Cardiac fibroblast (primary cell): ENCODE data around the gene SEMA6A.

ENCODE experiments used
- DNase-seq, 2 donors: peaks; one replicate each; pipeline versions ENCODE4 v3.0.0 to v3.0.0-alpha.2; 2010; ENCODE audit warnings: low read depth in 2 of 2
- H3K4me3 ChIP-seq, 2 donors: replicated peaks in 1 of 2; 1 replicate in 1 of 2; 2 replicates in 1 of 2; pipeline ENCODE4 v1.5.1; 2011; ENCODE audit warnings: low read depth in 2 of 2, low read length in 2 of 2, mild to moderate bottlenecking in 2 of 2, moderate library complexity in 1 of 2
- TF ChIP-seq, protein P1 (sequence below): IDR thresholded peaks from one replicate; pipeline ENCODE4 v1.5.1; 2011; ENCODE audit warnings: low read depth, mild to moderate bottlenecking, low read length, inconsistent platforms

Gene SEMA6A

DNA sequence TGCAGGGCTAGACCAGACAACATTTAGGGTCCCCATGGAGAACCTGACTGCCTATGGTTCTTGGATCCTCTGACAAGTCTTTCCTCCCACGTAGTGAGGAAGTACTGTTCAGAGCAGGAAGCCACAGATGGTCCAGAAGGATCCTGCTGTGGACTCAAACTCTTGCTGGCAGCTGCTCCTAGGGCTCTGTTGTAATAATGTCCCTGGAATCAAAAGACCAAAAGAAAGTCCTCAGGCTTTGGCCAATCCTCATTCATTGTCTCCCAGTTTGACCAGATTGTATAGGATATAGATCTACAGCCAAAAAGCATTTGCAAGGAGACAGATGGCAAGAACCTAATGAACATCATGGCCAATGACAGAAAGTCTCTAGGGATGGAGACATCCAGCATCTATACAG is 53.9 kb downstream of the SEMA6A start:
- peak in 1 of 2 donors; percentile 3 for DNase-seq
- no peak overlapping the region for H3K4me3 ChIP-seq
- TF ChIP-seq, protein P1, sequence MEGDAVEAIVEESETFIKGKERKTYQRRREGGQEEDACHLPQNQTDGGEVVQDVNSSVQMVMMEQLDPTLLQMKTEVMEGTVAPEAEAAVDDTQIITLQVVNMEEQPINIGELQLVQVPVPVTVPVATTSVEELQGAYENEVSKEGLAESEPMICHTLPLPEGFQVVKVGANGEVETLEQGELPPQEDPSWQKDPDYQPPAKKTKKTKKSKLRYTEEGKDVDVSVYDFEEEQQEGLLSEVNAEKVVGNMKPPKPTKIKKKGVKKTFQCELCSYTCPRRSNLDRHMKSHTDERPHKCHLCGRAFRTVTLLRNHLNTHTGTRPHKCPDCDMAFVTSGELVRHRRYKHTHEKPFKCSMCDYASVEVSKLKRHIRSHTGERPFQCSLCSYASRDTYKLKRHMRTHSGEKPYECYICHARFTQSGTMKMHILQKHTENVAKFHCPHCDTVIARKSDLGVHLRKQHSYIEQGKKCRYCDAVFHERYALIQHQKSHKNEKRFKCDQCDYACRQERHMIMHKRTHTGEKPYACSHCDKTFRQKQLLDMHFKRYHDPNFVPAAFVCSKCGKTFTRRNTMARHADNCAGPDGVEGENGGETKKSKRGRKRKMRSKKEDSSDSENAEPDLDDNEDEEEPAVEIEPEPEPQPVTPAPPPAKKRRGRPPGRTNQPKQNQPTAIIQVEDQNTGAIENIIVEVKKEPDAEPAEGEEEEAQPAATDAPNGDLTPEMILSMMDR: no peak

DNA sequence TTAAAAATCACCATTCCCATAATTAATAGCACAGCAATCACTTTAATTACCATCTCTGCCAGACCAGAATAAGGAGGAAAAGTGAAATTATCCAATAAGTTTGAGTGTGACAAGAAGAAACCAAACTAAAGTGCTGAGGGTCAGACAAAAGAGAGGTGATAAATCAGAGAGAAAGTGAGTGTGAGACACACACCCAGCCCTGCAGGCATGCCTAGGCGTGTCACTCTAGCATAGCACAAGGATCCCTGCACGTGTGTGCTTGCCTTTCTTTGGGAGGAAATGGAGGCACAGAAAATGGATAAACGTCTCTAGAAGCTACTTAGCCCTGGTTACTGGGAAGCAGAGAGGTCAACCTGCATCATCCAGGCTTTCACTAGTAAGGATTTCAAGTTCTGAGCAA is 56.2 kb downstream of the SEMA6A start:
- DNase-seq: no peak
- TF ChIP-seq, protein P1: no peak
- H3K4me3 ChIP-seq: no peak overlapping the region

DNA sequence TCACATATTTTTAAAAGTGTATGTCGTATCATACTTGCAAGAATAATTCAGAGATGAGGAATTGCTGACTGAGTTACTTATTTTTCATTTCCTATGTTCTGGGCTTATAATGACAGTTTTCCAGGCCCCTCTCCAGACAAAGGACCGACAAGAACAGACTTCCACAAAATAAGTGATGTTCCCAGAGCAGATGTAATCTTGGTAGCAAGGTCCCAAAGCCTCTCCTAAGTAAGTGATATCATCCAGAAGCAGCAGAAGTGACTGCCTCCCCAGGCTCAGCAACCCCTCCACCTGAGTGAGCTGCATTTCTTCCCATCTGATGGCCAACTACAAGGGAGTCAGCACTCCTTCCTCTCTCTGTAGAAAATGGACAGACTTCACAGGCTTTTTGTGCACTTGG is 57.1 kb downstream of the SEMA6A start:
- DNase-seq: no peak
- no peak overlapping the region for H3K4me3 ChIP-seq
- TF ChIP-seq, protein P1: no peak

DNA sequence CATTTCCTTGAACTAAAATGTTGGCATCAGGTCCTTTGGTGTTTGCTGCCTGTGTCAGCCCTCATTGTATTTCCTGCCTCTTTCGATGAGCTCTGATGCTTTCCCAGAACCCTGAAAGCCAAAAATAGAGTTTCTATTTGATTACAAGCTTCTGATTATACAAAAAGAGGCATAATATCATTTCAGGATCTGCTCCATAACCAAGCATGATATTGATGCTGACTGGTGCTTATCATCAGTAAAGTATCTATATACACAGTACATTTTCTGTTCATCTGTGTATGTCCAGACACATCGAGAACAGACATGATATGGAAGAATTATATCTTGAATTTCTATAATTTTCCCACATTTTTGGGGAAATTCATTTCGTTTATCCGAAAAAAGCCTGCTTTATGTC is 58.6 kb downstream of the SEMA6A start:
- TF ChIP-seq, protein P1: no peak
- H3K4me3 ChIP-seq: no peak overlapping the region
- no peak for DNase-seq

DNA sequence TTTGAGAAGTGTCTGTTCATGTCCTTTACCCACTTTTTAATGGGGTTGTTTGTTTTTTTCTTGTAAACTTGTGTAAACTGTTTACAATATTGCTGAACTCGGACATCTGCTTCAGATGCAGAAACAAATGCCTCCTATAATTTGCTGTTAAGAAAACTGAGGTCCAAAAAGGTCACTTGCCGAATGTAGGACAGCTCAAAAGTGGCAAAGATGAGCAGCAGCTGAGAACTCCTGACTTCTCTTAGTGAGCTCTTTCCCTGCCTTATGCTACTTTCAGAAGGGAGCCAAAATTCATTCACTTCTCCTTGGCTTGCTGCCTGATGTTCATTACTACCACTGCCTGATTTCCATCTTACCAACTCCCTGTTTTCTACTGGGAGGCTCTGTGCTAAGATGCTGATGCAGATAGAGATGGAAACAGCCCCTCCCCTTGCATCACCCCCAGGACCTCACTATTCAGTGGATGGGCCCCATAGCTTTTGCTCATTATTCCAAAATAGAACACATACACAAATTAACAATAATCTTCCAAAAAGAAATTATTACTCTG is 60.1 kb downstream of the SEMA6A start:
- no peak for DNase-seq
- no peak overlapping the region for H3K4me3 ChIP-seq
- TF ChIP-seq, protein P1: no peak

DNA sequence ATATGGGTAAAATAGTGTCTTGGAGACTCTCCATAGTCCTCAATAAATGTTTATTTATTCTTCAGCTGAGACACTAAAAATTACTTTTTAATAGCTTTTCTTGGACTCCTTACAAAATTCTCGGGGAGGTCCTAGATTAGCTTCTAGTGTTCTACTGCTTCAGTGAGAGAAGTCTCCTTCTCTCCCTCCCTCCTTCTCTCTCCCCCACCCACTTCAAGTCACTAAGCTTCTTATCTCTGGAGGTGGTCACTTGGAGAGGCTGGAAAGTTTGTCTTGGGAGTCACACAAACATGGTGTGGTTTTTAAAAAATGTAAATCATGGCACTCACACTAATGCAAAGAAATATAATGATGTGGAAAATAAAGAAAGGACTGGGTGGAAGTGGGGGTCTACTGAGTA is 64.1 kb downstream of the SEMA6A start:
- no peak for DNase-seq
- TF ChIP-seq, protein P1: no peak
- no peak overlapping the region for H3K4me3 ChIP-seq
